ENCODE measurements around the gene ZNF724.

The ZNF724 gene

DNA sequence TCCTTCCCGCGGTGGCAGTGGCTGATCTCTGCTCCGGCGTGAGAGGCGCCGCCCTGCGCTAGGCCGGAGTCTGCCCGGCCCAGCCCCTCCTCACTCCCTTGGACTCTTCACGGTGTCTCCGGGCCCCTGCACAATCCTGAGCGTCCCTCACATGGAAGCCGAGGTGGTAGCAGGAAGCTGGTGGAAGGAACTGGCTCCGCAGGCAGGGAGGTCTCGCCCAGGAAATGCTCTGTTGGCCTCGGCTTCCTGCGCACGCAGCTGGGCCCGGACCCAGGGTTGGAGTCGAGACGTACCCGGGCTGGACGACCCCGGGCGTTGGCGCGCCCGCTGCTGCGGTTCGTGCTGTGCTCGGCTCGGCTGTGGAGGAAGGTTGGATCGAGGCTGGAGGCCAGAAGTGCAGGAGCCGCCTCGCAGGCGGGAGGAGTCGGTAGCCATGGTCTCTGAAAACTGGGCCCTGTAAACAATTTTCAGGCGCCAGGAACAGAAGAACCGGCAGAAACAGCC, 46.3 kb downstream of the ZNF724 start:
- TF ChIP-seq, protein P1, sequence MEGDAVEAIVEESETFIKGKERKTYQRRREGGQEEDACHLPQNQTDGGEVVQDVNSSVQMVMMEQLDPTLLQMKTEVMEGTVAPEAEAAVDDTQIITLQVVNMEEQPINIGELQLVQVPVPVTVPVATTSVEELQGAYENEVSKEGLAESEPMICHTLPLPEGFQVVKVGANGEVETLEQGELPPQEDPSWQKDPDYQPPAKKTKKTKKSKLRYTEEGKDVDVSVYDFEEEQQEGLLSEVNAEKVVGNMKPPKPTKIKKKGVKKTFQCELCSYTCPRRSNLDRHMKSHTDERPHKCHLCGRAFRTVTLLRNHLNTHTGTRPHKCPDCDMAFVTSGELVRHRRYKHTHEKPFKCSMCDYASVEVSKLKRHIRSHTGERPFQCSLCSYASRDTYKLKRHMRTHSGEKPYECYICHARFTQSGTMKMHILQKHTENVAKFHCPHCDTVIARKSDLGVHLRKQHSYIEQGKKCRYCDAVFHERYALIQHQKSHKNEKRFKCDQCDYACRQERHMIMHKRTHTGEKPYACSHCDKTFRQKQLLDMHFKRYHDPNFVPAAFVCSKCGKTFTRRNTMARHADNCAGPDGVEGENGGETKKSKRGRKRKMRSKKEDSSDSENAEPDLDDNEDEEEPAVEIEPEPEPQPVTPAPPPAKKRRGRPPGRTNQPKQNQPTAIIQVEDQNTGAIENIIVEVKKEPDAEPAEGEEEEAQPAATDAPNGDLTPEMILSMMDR (conservative IDR thresholded peaks at IDR 0.05), result no peak
- no peak overlapping the region for H3K27ac ChIP-seq

DNA sequence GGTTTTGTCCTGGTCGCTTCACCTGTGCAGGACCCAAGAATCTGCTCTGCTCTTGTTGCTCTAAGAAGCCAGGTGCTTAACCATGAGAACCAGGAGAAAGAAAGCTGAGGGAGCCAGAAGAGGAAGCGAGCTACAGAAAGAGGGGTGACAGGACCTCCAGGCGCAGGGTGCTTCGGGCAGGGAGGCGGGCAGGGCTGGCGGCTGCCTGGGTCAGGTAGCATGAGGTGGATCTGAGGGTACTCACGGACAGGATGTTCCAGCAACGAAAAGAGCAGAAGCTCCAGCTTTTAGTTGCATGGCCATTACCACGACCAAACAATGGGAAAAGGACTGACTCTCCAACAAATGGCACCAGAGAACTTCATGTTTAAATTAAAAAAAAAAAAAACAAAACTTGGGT, 59.9 kb downstream of the ZNF724 start:
- H3K27ac ChIP-seq, result no peak overlapping the region
- TF ChIP-seq, protein P1 (conservative IDR thresholded peaks at IDR 0.05), result no peak

DNA sequence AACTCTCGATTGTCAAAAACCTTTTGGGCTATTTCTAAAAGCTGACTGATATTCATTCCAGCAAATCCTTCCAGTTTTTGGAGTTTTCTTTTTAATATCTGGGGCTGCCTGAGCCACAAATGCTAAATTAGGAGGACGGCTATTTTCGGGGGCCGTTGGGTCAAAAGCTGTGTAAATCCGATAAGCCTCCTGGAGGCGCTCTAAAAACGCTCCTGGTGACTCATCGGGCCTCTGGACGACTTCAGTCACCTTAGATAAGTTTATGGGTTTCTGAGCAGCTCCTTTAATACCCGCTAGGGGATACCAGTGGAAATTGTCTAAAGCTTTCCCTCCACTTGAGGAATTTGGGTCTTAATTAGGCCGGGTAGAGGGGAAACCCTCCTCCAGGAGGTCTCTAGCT, 66.9 kb downstream of the ZNF724 start:
- TF ChIP-seq, protein P1 (conservative IDR thresholded peaks at IDR 0.05), result no peak
- H3K27ac ChIP-seq, result no peak overlapping the region
